ENCODE results near the gene NBL1.
A peak's percentile ranks its signal among the peaks of the same experiment; 100 is the strongest.

Gene NBL1

GRCh38 chr1:19643602-19644394, at the start of gene NBL1:
Gene NBL1, plus strand, starts transcription at chr1:19644311. Its CDS starts 10,720 bp downstream, at chr1:19655031.
- CTCF ChIA-PET: interaction anchor here (0.6 to 1.5 kb wide), 7 partner anchors 10 to 1042 kb away, joined by 3 to 8 read pairs (median 3); no protein-coding TSS in a partner anchor
- DNase-seq (ENCODE audit: low spot score): peak; percentile 77
- TF ChIP-seq, protein P1, sequence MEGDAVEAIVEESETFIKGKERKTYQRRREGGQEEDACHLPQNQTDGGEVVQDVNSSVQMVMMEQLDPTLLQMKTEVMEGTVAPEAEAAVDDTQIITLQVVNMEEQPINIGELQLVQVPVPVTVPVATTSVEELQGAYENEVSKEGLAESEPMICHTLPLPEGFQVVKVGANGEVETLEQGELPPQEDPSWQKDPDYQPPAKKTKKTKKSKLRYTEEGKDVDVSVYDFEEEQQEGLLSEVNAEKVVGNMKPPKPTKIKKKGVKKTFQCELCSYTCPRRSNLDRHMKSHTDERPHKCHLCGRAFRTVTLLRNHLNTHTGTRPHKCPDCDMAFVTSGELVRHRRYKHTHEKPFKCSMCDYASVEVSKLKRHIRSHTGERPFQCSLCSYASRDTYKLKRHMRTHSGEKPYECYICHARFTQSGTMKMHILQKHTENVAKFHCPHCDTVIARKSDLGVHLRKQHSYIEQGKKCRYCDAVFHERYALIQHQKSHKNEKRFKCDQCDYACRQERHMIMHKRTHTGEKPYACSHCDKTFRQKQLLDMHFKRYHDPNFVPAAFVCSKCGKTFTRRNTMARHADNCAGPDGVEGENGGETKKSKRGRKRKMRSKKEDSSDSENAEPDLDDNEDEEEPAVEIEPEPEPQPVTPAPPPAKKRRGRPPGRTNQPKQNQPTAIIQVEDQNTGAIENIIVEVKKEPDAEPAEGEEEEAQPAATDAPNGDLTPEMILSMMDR (conservative IDR thresholded peaks at IDR 0.05; ENCODE audit: low read depth): no peak
- POLR2A ChIA-PET (ENCODE audit: low non-redundant PET): no interaction called here
- H3K27ac ChIP-seq: peak within 1 kb of the TSS; percentile 93

DNA sequence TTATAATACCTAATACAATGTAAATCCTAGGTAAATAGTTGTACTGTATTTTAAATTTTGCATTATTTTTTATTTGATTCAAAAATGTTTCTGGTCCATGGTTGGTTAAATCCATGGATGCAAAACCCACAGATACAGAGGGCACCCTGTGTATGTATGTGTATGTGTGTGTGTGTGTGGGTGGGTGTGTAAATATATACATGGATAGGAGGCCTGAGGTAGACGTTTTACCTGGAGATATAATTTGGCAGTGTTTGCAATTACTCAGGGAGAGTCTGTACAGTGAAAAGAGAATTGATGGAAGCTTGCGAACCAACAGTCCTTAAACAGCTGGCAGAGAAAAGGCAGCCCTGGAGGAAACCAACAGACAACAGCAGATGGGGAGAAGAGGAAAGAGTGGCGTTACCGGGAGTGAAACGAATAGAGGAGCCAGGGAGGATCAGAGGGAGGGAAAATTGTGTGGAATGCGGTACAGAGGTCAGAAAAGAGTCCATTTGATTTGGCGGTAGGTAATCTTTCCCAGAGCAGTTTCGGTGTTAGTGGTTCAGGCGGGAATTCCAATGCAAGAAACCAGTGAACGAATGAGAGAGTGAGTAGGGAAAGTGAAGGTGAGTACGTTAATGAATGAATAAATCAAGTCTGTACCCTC, 47.9 kb upstream of the NBL1 start:
- CTCF ChIA-PET: interaction anchor here (0.6 to 0.9 kb wide), 2 partner anchors 25 to 58 kb away, joined by 3 to 4 read pairs; no protein-coding TSS in a partner anchor
- H3K27ac ChIP-seq: peak overlapping the region; percentile 88
- peak; percentile 55 for DNase-seq (ENCODE audit: low spot score)
- TF ChIP-seq, protein P1 (conservative IDR thresholded peaks at IDR 0.05; ENCODE audit: low read depth): no peak
- POLR2A ChIA-PET (ENCODE audit: low non-redundant PET): interaction anchor here (0.9 kb wide), 1 partner anchor 96 kb away, joined by 3 read pairs; no protein-coding TSS in a partner anchor

DNA sequence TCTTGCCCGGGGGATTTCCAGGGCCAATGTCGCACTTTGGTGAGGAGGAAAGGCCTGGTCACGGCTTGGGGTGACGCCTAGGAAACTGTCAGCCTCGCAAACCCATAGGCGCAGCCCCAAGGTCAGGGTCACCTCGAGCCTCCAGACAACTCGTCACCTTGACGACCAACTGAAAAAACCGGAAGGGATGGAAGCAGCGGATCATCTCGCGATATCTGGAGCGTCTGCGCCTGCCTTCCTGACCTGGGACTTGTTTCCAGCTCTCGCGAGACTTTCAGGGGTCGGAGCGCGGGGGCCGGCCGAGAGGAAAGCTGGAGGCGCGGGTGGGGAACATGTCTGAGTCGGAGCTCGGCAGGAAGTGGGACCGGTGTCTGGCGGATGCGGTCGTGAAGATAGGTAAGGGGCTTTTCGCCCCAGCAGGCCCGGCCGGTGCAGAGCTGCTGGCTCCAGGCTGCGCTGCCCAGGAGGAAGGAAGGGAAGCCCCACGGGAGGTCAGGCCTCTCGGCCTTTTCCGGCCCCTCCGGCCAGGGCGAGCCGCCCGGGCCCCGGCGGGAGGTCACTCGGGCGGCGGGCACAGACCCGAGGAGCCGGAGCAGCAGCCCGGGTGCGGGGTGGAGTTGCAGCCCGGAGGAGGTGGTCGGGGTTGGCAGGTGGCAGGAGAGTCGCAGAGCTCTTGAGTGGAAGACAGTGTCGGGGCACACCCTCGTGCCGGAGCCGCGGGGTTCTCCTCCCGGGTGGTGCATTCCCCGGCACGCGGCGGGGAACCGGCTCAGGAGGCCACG, 47.2 kb upstream of the NBL1 start:
- peak overlapping the region; percentile 88 for H3K27ac ChIP-seq
- POLR2A ChIA-PET (ENCODE audit: low non-redundant PET): interaction anchor here (0.6 to 0.9 kb wide), 3 partner anchors 8 to 97 kb away, joined by 3 to 6 read pairs (median 4); no protein-coding TSS in a partner anchor
- TF ChIP-seq, protein P1 (conservative IDR thresholded peaks at IDR 0.05; ENCODE audit: low read depth): no peak
- peak; percentile 98 for DNase-seq (ENCODE audit: low spot score)
- CTCF ChIA-PET: interaction anchor here (0.6 to 1.1 kb wide), 3 partner anchors 17 to 706 kb away, joined by 3 to 4 read pairs (median 4); no protein-coding TSS in a partner anchor

- TF ChIP-seq, protein P1 (conservative IDR thresholded peaks at IDR 0.05; ENCODE audit: low read depth): no peak
Measured at GRCh38 chr1:19597496-19598309, 46.4 kb upstream of the NBL1 start.

DNA sequence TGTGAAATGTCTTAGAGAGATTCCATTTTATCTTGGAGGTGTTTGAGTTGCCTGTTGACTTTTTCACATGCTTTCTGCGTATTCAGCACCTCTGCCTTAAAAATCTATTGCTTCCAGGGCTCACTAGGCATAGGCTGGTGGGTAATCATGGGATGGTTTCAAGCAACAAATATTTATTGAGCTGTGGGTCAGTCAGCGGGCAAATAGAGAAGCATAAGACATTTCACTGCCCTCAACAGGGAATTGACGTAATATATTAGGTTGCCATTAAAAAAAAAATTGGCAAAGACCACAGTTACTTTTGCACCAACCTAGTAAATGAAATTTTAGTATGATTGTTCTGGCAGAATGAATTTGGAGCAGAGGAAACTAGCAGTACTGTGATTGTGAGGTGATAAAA, 44.3 kb upstream of the NBL1 start:
- CTCF ChIA-PET: no interaction called here
- POLR2A ChIA-PET (ENCODE audit: low non-redundant PET): no interaction called here
- TF ChIP-seq, protein P1 (conservative IDR thresholded peaks at IDR 0.05; ENCODE audit: low read depth): no peak
- H3K27ac ChIP-seq: no peak overlapping the region
- no peak for DNase-seq (ENCODE audit: low spot score)

More at GRCh38 chr1:19597496-19598309, 46.4 kb upstream of the NBL1 start:
- CTCF ChIA-PET: interaction anchor here (0.6 to 1.1 kb wide), 3 partner anchors 16 to 707 kb away, joined by 3 to 6 read pairs (median 4); no protein-coding TSS in a partner anchor
- H3K27ac ChIP-seq: peak overlapping the region; percentile 88
- DNase-seq (ENCODE audit: low spot score): peak; percentile 42
- POLR2A ChIA-PET (ENCODE audit: low non-redundant PET): interaction anchor here (0.6 kb wide), 2 partner anchors 9 to 10 kb away, joined by 4 to 6 read pairs; no protein-coding TSS in a partner anchor
